NCI-H2171 treated with DMSO at 0.1 percent for 48 hours (cell line): ENCODE results near the gene GRPEL2.

Experiments used
- DNase-seq: peaks from one replicate; lab custom pipeline; 2025; lab: John Stamatoyannopoulos, UW

Gene GRPEL2

GRCh38 chr5:149357370-149358293 is 12.3 kb downstream of the GRPEL2 start, which contains the start of gene PCYOX1L:
Gene PCYOX1L (plus strand): TSS chr5:149358046. CDS start chr5:149358069, 23 bp downstream.
- peak; percentile 92 for DNase-seq

GRCh38 chr5:149358294-149358651 is 13.0 kb downstream of the GRPEL2 start:
- no peak for DNase-seq

- no peak for DNase-seq
Observed at GRCh38 chr5:149358868-149359495, 13.7 kb downstream of the GRPEL2 start.

GRCh38 chr5:149360272-149360671 is 15.0 kb downstream of the GRPEL2 start:
- no peak for DNase-seq

GRCh38 chr5:149362541-149362940 is 17.2 kb downstream of the GRPEL2 start:
- DNase-seq: no peak

GRCh38 chr5:149363358-149363757 is 18.1 kb downstream of the GRPEL2 start:
- DNase-seq: no peak

- DNase-seq: no peak
Observed at GRCh38 chr5:149363936-149364335, 18.6 kb downstream of the GRPEL2 start.

GRCh38 chr5:149364719-149365118 is 19.4 kb downstream of the GRPEL2 start:
- no peak for DNase-seq

- no peak for DNase-seq
Observed at GRCh38 chr5:149365418-149365817, 20.1 kb downstream of the GRPEL2 start.

GRCh38 chr5:149366169-149366729 is 20.9 kb downstream of the GRPEL2 start:
- DNase-seq: no peak

GRCh38 chr5:149367249-149367971 is 22.1 kb downstream of the GRPEL2 start:
- DNase-seq: peak; percentile 35

GRCh38 chr5:149367972-149368645 is 22.8 kb downstream of the GRPEL2 start:
- DNase-seq: no peak

- no peak for DNase-seq
Observed at GRCh38 chr5:149370878-149371277, 25.6 kb downstream of the GRPEL2 start.

GRCh38 chr5:149371296-149371962 is 26.1 kb downstream of the GRPEL2 start:
- peak; percentile 45 for DNase-seq

GRCh38 chr5:149372076-149372795 is 26.9 kb downstream of the GRPEL2 start:
- no peak for DNase-seq

- DNase-seq: no peak
Observed at GRCh38 chr5:149372932-149373331, 27.6 kb downstream of the GRPEL2 start.

GRCh38 chr5:149374303-149374702 is 29.0 kb downstream of the GRPEL2 start:
- no peak for DNase-seq

GRCh38 chr5:149374801-149375200 is 29.5 kb downstream of the GRPEL2 start:
- DNase-seq: no peak

GRCh38 chr5:149375434-149375833 is 30.1 kb downstream of the GRPEL2 start:
- DNase-seq: no peak

GRCh38 chr5:149376104-149376503 is 30.8 kb downstream of the GRPEL2 start:
- DNase-seq: no peak
